Mesothelial cell of epicardium (in vitro differentiated cells): Measurements from ENCODE around the gene SETD2. TPM values are rescaled to one million over a fixed set of nuclear protein-coding genes. Genes with fewer than 3 reads are reported as not detected.
A peak's percentile ranks its signal among the peaks of the same experiment; 100 is the strongest.

Source experiments
- DNase-seq, 2 experiments: peaks; one replicate each; pipeline ENCODE4 v3.0.0; 2021; ENCODE audit warnings: low spot score in 2 of 2; ENCODE audit not compliant: unreplicated experiment in 2 of 2
- H3K27ac Mint-ChIP-seq: 2 replicates; pipeline ENCODE4 v1.8.0; 2021; ENCODE audit warnings: mixed read lengths
- H3K27me3 Mint-ChIP-seq: 2 replicates; pipeline ENCODE4 v1.8.0; 2021; ENCODE audit warnings: low read depth, mixed read lengths
- H3K36me3 Mint-ChIP-seq: 2 replicates; pipeline ENCODE4 v1.8.0; 2021; ENCODE audit warnings: mixed read lengths
- H3K4me1 Mint-ChIP-seq: 2 replicates; pipeline ENCODE4 v1.8.0; 2021; ENCODE audit warnings: mixed read lengths
- H3K4me3 Mint-ChIP-seq: 2 replicates; pipeline ENCODE4 v1.8.0; 2021; ENCODE audit warnings: mild to moderate bottlenecking, moderate library complexity, mixed read lengths
- H3K9me3 Mint-ChIP-seq: 2 replicates; pipeline ENCODE4 v1.8.0; 2021; ENCODE audit warnings: mixed read lengths
- CTCF ChIP-seq: fragments of 200-600 bp; sonication (generic); IDR thresholded peaks from one replicate; pipeline ENCODE4 v1.5.0; 2021; ENCODE audit warnings: antibody characterized with exemption; ENCODE audit not compliant: unreplicated experiment
- total RNA-seq: library from RNA; stranded (reverse); gene quantifications from 3 replicates; pipeline ENCODE4 v1.2.1, GENCODE V29; 2021

Gene SETD2
- total RNA-seq, 1 donor from 2014 or later: 73.1 TPM

GRCh38 chr3:46970391-46971091 is 193.4 kb downstream of the SETD2 start:
- TF ChIP-seq CTCF: no peak
- Mint-ChIP-seq H3K4me3 (no peak overlapping the region), H3K9me3 (no peaks in the 10 kb centered on the region), H3K36me3 (no peaks in the 10 kb centered on the region), H3K27me3 (no peaks in the 10 kb centered on the region), H3K27ac (no peak overlapping the region), H3K4me1 (peaks cover 55% of the 10 kb centered on the region)
- DNase-seq: no peak

- Mint-ChIP-seq H3K36me3 (no peaks in the 10 kb centered on the region), H3K27ac (peak overlapping the region; percentile 50), H3K4me1 (peaks cover 53% of the 10 kb centered on the region), H3K4me3 (no peak overlapping the region), H3K27me3 (no peaks in the 10 kb centered on the region), H3K9me3 (no peaks in the 10 kb centered on the region)
- no peak for DNase-seq
- TF ChIP-seq CTCF: no peak
Observed at GRCh38 chr3:46968783-46969428, 195.0 kb downstream of the SETD2 start.

GRCh38 chr3:46966811-46967210 is 197.1 kb downstream of the SETD2 start:
- H3K27me3 Mint-ChIP-seq: no peaks in the 10 kb centered on the region
- no peak overlapping the region for H3K4me3 Mint-ChIP-seq
- H3K36me3 Mint-ChIP-seq: peaks cover 8% of the 10 kb centered on the region
- peaks cover 51% of the 10 kb centered on the region for H3K4me1 Mint-ChIP-seq
- H3K9me3 Mint-ChIP-seq: peaks cover 7% of the 10 kb centered on the region
- peak overlapping the region; percentile 76 for H3K27ac Mint-ChIP-seq
- DNase-seq: no peak
- no peak for TF ChIP-seq CTCF

Other genes with a start within 250 kb of the SETD2 start
- gene CCDC12, start 187.4 kb downstream of the SETD2 start, total RNA-seq: 49.7 to 52.4 TPM (median 50.5 TPM) in 3 replicates
- gene NBEAL2, start 184.4 kb downstream of the SETD2 start, total RNA-seq: 83.5 to 86.9 TPM (median 84.2 TPM) in 3 replicates
- 5.8 to 6.2 TPM (median 5.9 TPM) in 3 replicates for gene KIF9, start 118.7 kb upstream of the SETD2 start, total RNA-seq
- gene KLHL18, start 118.8 kb upstream of the SETD2 start, total RNA-seq: 21.9 to 28.5 TPM (median 26.8 TPM) in 3 replicates
- 47.1 to 56.7 TPM (median 50.6 TPM) in 3 replicates for gene PTPN23, start 216.9 kb upstream of the SETD2 start, total RNA-seq